Ramos (cell line): ENCODE data around the gene DIABLO.
"Not testable (repeated sequence)": the region's sequence is repeated elsewhere in the genome, so short reads cannot be mapped to it uniquely, and the experiment has no call there.

Experiments
- in situ Hi-C: fragments of 300-500 bp; cut with MboI; formaldehyde crosslinking; loops from one replicate; pipeline ENCODE4 v1.14.3; 2022; ENCODE audit warnings: low sequenced_read_pairs; ENCODE audit not compliant: unreplicated experiment

Gene DIABLO

DNA sequence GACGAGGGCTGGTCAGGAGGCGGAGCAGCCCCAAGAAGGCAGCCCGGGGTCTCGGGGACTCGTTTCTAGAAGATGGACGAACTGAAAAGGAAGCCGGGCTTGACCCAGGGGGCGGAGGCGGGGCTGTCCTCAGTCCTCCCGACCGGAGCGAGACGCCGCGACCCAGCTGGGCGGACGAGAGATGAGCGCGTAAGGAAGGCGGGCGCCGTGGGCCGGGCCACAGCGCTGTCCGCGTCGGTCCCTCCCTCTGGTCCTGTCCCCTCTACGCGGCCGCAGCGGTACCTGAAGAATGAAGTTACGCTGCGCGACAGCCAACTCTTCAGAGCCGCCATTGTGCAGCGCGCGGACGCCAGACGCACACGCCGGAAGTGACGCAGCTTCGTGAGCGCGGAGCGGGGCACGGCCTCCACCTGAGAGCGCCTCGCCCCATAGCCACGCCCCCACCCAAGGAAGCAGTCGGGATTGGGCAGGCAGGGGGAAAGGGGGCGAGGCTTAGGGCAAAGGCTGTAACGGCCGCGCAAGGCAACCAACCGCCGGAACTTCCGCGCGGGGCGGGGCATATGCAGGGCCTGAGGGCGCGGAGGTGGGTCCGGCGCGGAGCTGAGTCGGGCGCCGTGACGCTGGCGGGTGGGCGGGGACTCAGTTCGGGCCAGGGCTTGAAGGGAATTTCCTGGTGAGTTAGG, at the start of gene DIABLO:
Gene DIABLO, minus strand, starts transcription at position 370 of the 683 bp plus-strand sequence. Its CDS starts 38 bp downstream, at position 332.
- in situ Hi-C loops = no loop called here

- in situ Hi-C loops = no loop called here
Measured at GRCh38 chr12:122275459-122275858, 49.6 kb upstream of the DIABLO start.

GRCh38 chr12:122266230-122266901, 40.5 kb upstream of the DIABLO start, which contains the start of gene VPS33A:
Gene VPS33A (minus strand): TSS chr12:122266494. CDS start chr12:122266408, 86 bp downstream.
- in situ Hi-C loops = no loop called here

- in situ Hi-C loops = no loop called here
Measured at GRCh38 chr12:122265886-122266229, 40.0 kb upstream of the DIABLO start.

DNA sequence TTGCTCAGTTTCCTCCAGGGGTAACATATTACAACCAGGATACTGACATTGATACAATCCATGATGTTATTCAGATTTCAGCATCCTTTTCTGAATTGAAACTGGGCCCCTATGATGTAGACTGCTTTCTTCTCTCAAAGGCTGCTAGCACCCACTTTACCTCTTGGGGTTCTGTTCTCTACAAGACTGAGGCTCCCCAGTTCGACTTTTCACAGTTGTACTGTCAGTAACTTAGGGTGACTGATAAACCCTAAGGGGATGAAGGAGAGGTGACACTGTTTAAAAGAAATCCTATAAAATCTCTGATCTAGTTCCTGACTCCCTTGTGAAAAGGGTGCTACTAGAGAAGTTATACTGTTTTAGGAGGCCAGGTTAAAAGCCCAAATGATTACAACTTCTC, 39.6 kb upstream of the DIABLO start:
- in situ Hi-C loops = no loop called here

DNA sequence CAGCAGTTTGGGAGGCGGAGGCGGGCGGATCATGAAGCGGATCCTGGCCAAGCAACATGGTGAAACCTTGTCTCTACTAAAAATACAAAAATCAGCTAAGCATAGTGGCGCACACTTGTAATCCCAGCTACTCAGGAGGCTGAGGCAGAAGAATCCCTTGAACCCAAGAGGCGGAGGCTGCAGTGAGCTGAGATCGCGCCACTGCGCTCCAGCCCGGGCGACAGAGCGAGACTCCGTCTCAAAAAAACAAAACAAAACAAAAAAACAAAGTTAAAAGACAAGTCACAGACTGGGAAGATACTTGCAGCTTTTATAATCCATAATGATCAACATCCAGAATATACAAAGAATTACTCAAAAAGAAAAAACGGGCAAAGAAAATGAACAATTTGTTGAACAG, 34.9 kb upstream of the DIABLO start:
- in situ Hi-C loops = not testable (repeated sequence)

- in situ Hi-C loops = not testable (repeated sequence)
Measured at GRCh38 chr12:122258939-122259338, 33.1 kb upstream of the DIABLO start.

GRCh38 chr12:122258462-122258861, 32.6 kb upstream of the DIABLO start:
- in situ Hi-C loops = not testable (repeated sequence)

DNA sequence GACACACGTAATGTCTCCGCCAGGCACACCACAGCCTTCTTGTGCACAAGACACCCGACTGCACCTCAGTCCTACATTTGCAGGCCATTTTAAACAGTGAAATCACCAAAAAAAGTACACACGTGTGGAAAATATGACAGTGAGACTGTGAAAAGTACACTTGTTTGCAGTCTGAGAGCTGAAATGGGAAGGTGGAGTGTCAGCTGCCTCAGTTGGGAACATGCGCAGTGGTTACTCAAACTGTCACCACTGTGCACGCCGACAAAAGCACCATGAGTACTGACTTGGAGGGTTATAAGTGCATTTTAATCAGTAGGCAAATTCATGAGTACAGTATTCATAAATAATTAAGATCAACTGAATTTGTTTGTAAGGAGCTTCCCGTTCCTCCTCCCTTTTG, 24.7 kb upstream of the DIABLO start:
- in situ Hi-C loops = no loop called here

- in situ Hi-C loops = no loop called here
Measured at GRCh38 chr12:122250047-122250446, 24.2 kb upstream of the DIABLO start.

- in situ Hi-C loops = no loop called here
Measured at GRCh38 chr12:122245553-122245952, 19.7 kb upstream of the DIABLO start.

DNA sequence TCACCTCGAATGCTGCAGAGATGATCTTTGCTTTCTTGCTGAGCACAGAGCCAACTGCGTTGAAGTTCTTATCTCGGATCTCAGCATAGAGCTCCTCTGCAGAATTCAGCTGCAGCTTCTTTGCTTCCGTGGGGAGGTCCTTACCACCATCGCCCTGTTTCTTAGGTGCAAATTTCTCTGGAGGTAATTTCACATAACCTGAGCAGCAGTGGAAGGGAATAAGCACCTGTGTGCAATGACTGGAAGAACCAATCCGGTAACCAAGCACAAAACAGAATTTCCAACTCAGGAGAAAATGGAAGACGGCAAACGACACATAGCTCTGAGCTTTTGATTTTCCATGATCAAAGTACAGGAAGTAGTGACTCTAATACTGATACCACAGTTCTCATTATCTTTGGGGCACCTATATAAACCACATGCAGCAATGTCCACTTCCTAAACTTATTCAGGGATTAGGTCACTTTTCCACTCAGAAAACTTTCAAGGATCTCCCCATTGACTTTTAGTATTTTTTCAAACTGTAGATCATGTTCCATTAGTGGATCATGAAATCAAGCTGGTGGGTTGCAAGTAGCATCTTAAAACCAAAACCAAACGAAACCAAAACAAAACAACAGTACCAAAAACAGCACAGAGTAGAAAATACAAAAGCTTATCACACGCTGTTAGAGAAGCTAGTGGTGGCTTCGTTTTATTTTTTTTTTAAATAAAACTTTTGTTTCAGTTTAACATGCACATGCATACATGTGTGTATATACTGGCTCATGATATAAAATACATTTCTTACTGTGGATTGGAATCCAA, 18.9 kb upstream of the DIABLO start:
- in situ Hi-C loops = no loop called here

DNA sequence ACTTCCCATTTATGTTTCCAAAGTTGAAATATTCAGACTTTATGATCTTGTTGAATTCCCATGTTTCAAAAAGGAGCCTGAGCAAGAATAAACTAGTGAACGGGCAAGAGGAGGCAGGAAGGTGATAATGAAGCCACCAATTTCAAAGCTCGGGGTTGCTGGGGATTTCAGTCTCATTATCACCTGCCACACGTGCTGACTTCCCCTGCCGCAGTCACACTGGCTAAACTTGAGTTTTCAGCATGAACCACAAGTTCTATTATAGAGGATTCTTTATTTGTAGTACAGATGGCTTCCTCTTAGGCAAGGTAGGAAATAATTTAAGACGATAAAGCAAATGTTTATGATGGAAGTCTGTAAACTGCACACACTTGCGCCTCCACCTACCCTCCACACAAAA, 18.1 kb upstream of the DIABLO start:
- in situ Hi-C loops = no loop called here

GRCh38 chr12:122238861-122239260, 13.0 kb upstream of the DIABLO start:
- in situ Hi-C loops = no loop called here

DNA sequence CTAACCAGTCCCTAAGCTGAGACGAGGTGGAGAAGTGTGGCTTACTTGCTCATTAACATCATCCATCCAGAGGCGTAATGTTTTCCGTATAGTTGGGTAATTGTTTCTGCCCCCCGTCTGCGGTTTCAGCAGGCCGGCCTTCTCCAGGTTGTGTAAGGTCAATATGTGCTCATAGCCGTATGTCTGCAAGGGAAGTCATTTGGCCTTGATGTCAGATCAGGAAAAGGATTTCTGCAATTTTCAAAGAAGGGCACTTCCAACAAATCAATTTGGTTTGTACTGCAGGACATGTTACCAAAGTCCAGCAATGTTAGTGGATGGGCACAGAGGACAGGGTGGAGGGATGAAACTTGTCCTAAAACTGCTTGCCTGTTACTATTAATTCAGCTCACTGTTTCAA, 9.9 kb upstream of the DIABLO start:
- in situ Hi-C loops = no loop called here

DNA sequence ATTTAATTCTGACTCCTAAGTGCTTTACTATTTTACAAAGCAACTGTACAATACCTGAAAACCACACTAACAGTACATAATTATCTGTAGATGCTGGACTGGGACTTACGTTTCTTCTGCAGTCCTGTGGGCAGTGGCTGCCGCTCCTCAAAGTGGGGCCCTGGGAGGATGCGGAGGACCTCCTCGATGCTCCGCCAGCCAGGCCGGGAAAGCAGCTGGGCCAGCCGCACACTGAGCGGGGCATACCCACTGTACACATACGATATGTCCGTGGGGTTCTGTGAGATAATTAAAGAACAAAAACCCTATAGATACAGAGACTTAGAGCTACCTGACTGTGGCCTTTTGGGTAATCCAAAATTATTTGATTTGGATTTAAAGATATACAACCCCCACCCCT, 6.8 kb upstream of the DIABLO start:
- in situ Hi-C loops = no loop called here

DNA sequence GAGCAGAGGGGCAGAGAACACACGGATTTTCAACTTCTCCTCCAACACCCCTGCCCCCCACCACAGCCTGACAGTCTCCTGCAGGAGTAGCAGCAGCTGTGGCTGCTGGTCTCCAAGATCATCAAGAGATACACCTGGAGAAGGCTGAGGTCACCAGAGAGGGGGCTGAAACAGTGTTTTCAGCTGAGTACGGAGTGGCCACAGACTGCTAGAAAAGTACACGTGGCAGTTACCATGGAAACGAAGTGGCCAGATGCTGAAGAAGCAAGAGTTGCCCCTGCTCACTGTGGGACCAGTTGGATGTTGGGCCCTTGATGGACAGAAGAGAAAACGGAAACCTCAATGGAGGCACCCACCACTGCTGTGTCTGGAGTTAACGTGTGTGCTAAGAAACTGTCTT, 4.9 kb upstream of the DIABLO start:
- in situ Hi-C loops = no loop called here

GRCh38 chr12:122228092-122228491, 2.2 kb upstream of the DIABLO start:
- in situ Hi-C loops = no loop called here

DNA sequence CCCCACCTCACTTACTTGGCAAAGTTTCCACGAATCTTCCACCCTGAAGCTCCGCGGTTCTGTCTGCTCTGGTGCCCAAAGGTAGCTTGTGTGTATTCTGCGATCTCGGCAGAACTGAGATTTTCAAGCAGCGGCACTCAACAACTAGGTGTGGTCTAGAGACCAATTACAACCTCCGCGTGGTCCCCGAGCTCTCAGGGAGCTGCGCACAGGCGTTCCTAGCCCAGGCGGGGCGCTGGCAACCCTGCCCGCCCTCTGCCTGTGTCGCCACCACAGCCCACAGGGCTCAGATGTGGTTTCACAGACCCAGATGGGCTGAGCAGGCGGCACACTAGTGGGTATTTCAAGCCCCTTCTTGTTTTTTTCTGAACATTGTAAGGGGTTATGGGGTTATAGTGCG, 1.5 kb upstream of the DIABLO start:
- in situ Hi-C loops = no loop called here

- in situ Hi-C loops = no loop called here
Measured at GRCh38 chr12:122226366-122227125, 694 bp upstream of the DIABLO start.
